Testis (tissue), 2 donors: ENCODE data around the gene CALML4.

Experiments used
- POLR2A ChIP-seq: fragments of 450-650 bp; IDR thresholded peaks from one replicate; pipeline ENCODE4 v1.6.1; 2017; ENCODE audit warnings: antibody characterized with exemption, mild to moderate bottlenecking, moderate library complexity
- TF ChIP-seq, protein P1 (sequence below), 3 experiments: fragments of 450-650 bp in 2 of 3; fragments of 200-600 bp in 1 of 3; sonication (generic) in 1 of 3; IDR thresholded peaks; one replicate each; pipeline ENCODE4 v1.5.1; 2016 to 2019; ENCODE audit warnings: antibody characterized with exemption in 3 of 3, mild to moderate bottlenecking in 2 of 3, moderate library complexity in 1 of 3

DNA sequence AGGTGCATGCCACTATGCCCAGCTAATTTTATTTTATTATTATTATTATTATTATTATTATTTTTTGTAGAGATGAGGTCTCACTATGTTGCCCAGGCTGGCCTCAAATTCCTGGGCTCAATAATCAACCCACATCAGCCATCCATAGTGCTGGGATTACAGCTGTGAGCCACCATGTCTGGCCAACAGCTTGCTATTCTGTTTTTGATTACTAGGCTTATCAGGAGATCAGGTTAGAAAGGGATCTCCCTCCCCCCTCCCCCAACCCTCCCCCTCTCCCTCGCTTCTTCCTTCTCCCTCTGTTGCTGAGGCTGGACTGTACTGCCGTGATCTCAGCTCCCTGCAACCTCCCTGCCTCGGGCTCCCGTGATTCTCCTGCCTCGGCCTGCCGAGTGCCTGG lies 15.8 kb upstream of the CALML4 start:
- TF ChIP-seq, protein P1, sequence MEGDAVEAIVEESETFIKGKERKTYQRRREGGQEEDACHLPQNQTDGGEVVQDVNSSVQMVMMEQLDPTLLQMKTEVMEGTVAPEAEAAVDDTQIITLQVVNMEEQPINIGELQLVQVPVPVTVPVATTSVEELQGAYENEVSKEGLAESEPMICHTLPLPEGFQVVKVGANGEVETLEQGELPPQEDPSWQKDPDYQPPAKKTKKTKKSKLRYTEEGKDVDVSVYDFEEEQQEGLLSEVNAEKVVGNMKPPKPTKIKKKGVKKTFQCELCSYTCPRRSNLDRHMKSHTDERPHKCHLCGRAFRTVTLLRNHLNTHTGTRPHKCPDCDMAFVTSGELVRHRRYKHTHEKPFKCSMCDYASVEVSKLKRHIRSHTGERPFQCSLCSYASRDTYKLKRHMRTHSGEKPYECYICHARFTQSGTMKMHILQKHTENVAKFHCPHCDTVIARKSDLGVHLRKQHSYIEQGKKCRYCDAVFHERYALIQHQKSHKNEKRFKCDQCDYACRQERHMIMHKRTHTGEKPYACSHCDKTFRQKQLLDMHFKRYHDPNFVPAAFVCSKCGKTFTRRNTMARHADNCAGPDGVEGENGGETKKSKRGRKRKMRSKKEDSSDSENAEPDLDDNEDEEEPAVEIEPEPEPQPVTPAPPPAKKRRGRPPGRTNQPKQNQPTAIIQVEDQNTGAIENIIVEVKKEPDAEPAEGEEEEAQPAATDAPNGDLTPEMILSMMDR (IDR thresholded peaks at IDR 0.05), result no peak
- TF ChIP-seq POLR2A, result no peak
